HG03060 (cell line): Measurements from ENCODE around the gene ZNF532.
"Not testable (repeated sequence)": the region's sequence is repeated elsewhere in the genome, so short reads cannot be mapped to it uniquely, and the experiment has no call there.

Experiments
- ATAC-seq: cut with Tn5 transposase; IDR thresholded peaks from one replicate; pipeline ENCODE4 v1.9.1; 2021; ENCODE audit warnings: low read depth, moderate number of reproducible peaks; ENCODE audit not compliant: unreplicated experiment

ZNF532 gene

GRCh38 chr18:58848685-58849084 lies 16.0 kb upstream of the ZNF532 start:
- no peak for ATAC-seq

- ATAC-seq: no peak
Measured at GRCh38 chr18:58850786-58851469, 13.7 kb upstream of the ZNF532 start.

- ATAC-seq: no peak
Measured at GRCh38 chr18:58851856-58852255, 12.8 kb upstream of the ZNF532 start.

GRCh38 chr18:58852629-58853028 lies 12.0 kb upstream of the ZNF532 start:
- no peak for ATAC-seq

- no peak for ATAC-seq
Measured at GRCh38 chr18:58853561-58853960, 11.1 kb upstream of the ZNF532 start.

GRCh38 chr18:58855521-58855920 lies 9.2 kb upstream of the ZNF532 start:
- ATAC-seq: not testable (repeated sequence)

- no peak for ATAC-seq
Measured at GRCh38 chr18:58856881-58857280, 7.8 kb upstream of the ZNF532 start.

- no peak for ATAC-seq
Measured at GRCh38 chr18:58858591-58859468, 5.8 kb upstream of the ZNF532 start.

- ATAC-seq: no peak
Measured at GRCh38 chr18:58859907-58860306, 4.8 kb upstream of the ZNF532 start.

- no peak for ATAC-seq
Measured at GRCh38 chr18:58860747-58861231, 3.9 kb upstream of the ZNF532 start.

- no peak for ATAC-seq
Measured at GRCh38 chr18:58861353-58861752, 3.3 kb upstream of the ZNF532 start.

- no peak for ATAC-seq
Measured at GRCh38 chr18:58861861-58862301, 2.8 kb upstream of the ZNF532 start.

- no peak for ATAC-seq
Measured at GRCh38 chr18:58862356-58862755, 2.3 kb upstream of the ZNF532 start.

- no peak for ATAC-seq
Measured at GRCh38 chr18:58862851-58863538, 1.7 kb upstream of the ZNF532 start.

GRCh38 chr18:58863539-58864145 lies 1.0 kb upstream of the ZNF532 start:
- ATAC-seq: no peak

GRCh38 chr18:58865033-58865590 lies 435 bp downstream of the ZNF532 start:
- ATAC-seq: no peak

- ATAC-seq: no peak
Measured at GRCh38 chr18:58865701-58866065, 1.0 kb downstream of the ZNF532 start.

- ATAC-seq: no peak
Measured at GRCh38 chr18:58866066-58866772, 1.5 kb downstream of the ZNF532 start.

GRCh38 chr18:58866773-58867150 lies 2.1 kb downstream of the ZNF532 start:
- no peak for ATAC-seq
